GM18858 (cell line): ENCODE results near the gene SLC16A12.

ENCODE experiments used
- ATAC-seq: cut with Tn5 transposase; IDR thresholded peaks from one replicate; pipeline ENCODE4 v1.9.1; 2021; ENCODE audit not compliant: unreplicated experiment

The SLC16A12 gene

DNA sequence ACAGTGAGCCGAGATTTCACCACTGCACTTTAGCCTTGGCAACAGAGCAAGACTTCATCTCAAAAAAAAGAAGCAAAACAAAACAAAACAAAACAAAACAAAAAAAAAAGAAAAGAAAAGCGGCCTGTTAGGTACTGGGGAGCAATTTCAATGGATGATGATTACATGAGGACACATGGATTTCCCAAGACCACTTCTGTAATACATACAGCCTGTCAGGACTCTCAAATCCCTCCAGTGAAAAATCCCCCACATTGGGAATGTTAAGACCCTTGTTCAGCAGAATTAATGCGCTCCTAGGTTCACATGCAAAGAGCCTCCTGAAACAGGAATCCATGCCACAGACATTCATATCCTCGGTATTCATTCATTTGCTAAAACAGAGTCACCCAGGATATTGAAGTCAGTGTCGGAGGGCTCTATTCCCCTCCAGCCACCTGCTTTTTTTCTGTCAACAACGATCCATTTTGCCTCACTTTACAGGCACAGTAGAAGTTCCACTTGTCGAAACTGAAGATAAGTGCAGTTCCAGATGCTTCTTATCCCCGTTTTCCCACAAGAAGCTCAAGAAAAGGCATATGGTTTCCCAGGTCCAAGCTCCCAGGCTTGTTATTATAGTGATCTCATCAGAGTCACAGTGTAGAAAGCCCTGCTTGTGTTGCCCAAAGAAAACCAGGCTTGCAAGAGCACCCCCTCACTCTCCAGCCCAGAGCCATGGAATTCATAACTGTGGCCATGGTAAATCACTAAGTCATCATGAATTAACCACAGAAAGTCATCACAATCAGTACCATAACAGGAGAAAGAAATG, 20.2 kb downstream of the SLC16A12 start:
- no peak for ATAC-seq

DNA sequence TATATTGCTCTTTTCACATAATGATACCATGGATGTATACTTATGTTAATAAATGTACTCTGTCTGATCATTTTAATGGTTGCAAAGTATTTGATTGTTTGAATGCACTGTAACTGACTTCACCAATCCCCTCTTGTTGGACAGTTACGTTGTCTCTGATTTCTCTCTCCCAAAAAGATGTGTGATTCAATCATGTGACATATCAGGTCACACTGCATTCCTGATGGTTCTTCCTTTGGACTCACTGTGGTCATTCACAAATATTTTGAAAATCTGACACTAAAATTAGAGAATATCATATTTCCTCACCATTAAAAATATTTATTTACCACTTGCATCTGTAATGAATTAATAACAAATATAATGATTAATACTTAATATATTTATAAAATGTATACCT, 22.2 kb downstream of the SLC16A12 start:
- ATAC-seq, result no peak

DNA sequence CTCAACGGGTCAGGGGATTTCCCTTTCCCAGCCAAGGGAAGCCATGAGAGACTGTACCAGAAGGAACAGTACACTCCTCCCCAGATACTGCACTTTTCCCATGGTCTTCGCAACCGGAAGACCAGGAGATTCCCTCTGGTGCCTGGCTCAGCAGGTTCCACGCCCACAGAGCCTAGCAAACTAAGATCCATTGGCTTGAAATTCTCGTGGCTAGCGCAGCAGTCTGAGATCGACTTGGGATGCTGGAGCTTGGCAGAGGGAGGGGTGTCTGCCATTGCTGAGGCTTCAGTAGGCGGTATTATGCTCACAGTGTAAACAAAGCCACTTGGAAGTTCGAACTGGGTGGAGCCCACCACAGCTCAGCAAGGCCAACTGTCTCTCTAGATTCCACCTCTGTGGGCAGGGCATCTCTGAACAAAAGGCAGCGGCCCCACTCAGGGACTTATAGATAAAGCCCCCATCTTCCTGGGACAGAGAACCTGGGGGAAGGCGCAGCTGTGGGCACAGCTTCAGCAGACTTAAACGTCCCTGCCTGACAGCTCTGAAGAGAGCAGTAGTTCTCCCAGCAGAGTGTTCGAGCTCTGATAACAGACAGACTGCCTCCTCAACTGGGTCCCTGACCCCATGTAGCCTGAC, 29.6 kb downstream of the SLC16A12 start:
- no peak for ATAC-seq

DNA sequence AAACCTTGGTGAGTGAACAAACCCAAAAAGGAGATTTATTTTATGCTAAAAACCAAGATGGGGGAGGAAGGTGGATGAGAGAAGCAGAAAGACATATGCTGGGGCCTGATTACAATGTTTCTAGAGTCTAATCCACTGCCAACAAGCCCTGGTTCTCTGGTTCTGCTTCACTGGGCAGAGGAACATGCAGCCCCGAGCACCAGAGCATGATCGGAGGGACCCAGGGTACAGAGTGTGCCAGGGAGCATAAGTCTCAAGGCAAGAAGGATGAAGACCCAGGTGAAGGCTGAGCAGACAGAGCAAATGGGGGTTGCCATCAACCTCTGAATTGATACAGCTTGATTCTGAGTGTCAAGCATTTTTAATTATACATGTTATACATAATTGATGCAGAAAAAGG, 30.7 kb downstream of the SLC16A12 start:
- ATAC-seq, result no peak

DNA sequence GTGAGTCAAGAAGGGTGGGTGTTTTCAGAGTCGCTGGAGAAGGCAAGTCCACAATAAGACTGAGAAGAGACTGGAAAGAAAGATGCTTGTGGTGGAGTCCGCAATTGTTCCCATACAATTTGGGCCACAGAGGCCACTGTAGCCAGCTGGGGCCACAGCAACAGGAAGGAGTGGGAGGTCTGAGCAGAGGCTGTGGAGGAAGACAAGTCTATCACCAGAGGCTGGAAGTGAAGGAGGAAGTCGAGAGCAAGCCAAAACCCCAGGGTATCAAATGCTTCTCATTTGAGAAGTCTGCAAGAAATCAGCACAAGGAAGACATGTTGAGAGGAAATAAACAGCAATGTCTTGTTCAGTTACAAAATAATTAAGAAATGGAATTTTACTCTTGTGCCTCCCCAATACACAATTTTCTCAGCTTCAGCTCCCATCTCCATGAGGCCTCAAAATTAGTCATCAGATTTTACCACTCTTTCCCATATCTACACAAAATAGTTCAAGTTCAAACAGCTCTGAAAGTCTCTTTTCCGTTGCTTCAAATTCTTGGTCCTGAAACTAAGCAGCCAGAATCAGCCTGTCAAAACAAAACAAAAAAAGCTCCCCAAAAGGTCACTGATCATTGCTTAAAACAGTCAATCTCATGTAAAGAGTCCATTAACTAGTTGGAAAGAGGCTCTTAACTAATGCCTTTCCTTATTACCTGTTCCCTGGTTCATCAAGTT, 31.6 kb downstream of the SLC16A12 start:
- ATAC-seq, result no peak

DNA sequence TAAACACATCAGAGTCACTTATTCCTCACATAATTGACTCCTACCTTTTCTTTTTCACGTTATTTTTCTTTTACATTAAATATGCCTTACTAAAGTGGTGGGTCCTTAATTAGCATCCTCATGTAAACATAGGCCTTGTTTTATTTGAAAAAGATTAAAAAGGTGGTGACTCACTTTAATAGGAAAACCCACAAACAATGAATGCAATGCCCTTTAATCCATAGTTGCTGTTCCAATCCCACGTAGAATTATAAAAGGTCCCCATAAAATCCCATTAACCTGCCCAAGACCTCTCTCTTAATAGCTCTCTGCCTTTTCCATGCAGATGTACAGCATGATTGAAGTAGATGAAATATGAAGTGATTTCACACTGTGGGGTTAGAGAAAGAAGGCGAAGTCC, 32.2 kb downstream of the SLC16A12 start:
- ATAC-seq, result no peak

DNA sequence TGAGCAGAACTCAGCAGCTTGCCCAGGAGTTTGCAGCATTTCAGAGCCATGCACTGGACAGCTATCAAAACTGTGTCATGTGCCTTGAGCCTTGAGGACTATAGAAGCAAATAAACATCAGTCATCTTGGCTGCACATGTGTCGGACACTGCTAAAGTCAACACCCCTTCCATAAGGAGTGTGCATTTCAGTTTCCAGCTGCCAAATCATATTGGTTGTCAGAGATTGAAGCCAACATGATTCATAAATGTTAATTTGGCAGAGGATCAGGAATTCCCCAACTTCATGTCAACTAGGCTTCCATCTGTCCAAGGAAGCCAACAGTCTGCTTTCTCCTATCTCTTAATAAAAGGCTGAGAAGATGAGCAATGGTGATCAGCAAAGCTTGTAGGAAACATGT, 32.8 kb downstream of the SLC16A12 start:
- no peak for ATAC-seq

DNA sequence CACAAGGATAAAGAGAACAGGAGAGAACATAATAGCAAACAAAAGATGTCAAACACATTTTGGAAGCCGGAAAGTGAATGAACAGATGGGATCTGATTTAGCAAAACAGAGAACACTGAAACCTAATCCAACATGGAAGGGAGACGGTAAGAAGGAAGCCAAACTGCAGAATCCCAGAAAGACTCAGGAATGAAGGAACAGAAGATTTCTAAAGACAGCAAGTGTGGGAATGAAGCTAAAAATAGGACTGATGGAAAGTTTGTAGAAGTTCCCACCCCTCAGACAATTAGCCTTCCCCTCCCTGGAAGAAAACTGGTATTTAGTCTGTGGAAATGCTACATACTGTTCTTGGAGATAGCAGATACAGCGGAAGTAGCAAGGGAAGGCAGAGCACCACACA, 40.8 kb downstream of the SLC16A12 start:
- ATAC-seq, result no peak

DNA sequence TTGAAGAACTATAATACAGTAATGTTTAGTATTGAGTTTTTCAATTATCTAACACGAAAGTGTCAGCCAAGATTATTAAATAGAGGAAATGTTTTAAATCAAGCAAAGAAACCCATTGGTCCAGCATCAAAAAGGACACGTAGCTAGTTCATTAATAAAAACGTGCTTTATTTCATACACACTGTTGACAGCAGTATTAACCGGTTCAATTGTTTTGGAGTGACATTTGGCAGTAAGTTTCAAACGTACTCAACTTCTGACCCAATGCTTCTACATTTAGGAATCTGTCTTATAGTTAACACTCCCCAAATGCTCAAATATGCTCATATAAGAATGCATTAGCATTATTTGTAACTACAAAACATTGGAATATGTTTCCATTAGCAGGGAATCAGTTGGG, 41.3 kb downstream of the SLC16A12 start:
- no peak for ATAC-seq

DNA sequence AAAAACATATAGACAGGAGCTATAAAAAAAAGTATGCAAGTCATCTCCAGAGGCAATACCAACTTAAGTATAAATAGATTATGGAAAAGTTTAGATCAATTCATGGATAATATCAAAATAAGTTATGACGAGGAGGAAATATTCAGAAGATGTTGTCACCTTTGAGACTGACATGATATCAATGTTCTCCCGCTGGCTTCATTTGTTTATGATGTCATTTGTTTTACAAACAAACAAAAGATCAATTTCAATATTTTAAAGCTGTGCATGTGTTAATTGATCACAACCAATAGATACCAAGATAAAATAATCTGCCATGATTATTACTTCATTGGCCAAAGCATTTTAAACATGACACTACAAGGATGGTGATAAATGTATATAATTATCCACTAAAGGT, 43.5 kb downstream of the SLC16A12 start:
- ATAC-seq, result no peak

DNA sequence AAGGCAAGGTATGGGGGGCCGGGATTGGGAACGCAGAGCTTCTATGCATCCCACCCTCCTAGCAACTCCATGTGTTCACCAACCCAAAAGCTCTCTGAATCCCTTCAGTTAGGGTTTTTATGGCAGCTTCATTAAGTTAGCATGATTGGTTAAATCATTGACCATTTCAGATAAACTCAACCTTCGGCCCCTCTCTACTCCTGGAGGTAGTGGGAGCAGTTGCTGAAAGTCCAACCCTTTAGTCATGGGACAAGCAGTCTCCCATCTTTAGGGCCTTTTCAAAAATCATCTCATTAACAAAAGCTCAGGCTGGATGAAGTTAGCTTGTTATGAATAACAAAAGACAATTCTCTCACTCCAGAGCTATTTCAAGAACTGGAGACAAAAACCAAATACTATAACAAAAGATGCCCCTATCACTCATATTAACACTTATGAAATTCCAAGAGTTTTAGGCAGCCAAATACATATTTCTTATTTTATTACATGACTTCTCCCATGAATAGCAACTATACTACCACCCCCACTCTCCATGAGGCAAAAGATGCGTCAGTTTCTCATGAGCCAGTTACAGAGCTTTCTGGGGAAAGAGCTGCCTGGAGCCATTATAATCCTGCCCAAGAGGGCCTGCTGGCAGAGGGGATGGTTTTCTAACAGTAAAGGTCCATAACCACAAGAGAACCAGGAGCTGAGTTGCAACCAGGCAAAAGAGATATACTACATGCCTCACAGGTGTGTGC, 44.6 kb downstream of the SLC16A12 start:
- ATAC-seq, result no peak

DNA sequence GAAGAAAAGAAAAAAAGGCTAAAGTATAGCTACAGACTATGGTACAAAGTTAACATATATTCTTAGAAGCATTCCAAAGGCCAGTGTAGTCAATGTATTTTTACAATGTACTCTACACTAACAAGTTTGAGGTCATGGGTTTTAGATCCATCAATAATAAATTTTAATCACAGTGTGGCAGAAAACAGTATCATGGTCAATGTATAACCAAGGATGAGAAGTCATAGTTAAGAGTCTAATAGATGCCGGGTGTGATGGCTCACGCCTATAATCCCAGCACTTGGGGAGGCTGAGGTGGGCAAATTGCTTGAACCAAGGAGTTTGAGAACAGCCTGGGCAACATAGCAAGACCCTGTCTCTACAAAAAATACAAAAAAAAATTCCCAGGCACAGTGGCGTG, 53.1 kb downstream of the SLC16A12 start:
- no peak for ATAC-seq

DNA sequence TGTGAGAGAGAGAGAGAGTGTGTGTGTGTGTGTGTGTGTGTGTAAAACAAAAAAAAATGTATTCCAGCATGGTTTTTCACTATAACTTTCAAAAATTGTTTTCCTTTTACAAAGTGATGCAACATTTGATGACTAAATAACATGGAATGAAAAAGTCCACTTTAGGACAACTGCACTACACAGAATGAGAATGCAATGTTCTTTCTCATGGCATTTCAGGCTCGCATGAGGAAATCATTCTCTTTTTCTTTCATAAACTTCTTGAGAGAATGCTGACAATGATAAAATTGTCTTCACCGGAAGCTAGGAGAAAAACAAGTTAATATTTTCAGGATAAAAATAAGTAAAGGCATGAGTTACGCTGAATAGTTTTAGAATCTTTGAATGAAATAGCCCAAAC, 53.7 kb downstream of the SLC16A12 start:
- no peak for ATAC-seq

DNA sequence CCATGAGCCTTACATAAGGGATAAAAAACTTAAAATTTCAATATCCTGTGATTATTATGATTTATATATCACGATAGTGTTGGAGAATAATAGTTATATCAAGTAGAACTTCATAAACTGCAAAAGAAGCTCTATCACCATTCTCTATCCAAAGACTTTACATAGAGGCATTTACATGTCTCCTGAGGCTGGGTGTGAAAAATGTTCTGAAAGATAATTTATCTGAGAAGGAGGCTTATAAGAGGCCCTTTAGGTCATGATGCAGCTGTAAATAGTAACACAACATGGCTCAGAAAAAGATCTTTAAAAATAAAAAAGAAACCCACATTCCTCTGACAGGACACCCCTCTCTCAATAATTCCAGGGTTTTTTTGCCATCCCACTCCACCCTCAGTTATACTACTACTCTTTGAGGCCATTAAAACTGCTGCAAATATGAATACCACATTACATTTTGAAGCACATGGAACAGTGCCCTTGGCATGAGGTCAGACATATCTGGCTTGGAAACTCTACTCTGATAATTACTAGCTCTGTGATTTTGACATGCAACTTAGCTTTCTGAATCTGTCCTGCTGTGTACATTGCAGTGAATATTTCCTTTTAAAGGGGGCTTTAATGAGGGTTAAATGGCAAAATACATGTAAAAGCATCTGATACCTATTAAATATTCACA, 55.5 kb downstream of the SLC16A12 start:
- ATAC-seq, result no peak

DNA sequence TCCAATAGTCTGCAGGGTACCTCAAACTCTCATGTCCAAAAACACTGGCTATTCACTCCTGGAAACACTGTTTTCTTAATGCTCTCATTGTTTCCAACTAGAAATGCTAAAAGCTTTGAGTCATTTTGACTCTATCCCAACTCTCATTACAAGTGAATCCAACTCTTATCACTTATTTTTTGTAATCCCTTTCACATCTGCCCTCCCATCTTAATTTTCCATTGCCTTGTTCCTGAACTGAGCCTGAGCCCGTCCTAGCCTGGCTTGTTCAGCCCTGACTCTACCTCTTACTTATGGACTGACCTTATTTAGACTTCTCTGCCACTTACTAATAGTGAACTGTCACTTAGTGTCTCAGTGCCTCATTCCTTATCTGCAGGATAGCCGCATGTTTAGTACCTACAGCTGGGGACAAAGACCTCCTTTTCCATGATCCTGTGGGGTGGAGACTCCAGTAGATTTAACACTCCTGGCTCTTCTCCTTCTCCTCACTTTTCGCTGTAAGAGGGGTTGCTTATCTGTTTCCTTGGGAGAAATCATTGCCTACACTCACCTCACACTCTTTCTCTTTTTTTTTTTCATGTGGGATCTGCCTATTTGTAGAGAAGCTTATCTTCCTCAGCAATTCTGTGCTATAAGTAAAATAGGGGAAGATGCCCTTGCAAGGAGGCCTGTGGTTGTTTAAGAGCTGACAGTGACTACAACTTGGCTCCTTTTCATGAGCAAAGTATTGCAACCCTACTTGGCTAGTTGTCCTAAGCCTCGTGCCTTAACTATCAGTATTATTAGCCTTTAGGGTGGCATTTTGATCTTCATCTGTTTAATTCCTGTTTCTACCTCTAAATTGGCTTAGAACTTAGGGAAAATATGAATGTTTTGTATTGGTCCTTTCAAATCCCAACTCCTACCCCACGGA, 56.4 kb downstream of the SLC16A12 start:
- ATAC-seq, result no peak

DNA sequence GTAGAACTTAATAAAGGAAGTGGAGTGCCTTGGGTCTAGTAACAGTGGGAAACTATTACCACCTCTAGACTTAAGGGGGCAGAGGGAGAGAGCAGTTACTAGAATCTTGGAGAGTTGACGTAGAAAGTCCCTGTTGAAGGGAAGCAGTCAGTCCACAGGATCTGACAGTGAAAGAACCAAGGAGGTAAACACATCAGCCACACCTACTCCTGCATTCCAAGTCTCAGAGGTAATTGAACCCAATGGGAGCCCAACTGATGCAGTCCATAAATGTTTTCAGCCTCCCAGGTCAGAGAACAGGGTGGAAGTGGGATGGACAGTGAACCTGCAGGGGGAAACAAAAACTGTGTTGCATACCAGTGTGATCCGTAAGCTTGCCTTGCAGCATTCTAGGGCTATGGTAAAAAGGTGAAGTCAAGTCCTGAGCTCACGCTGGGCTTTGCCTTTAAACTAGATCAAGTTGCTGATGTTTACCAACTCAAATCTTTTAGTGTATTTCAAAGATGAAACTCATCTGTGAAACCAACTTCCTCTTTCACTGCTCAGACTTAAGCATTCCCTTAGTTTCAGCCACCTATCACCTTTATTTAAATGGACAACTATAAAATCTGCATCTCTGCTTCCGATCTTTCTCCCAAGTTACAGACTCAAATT, 57.2 kb downstream of the SLC16A12 start:
- ATAC-seq, result no peak

DNA sequence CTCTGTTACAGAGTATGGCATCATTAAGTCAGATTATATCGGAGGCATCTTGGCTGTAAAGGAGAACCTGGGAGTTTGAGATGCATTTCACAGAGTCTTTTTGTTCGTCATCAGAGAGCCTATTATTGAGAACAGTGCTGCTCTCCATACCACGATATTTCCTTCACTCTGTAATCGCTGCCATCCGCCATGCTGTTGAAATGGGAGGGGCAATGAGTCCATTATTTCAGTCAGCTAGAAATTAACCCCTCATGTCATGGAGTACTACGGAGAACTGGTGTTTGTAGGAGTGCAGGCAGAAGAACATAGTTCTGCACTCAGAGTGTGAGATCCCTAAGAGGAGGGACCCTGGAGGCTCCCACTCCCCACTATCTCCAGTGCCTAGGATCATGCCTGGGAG, 59.2 kb downstream of the SLC16A12 start:
- ATAC-seq, result no peak

DNA sequence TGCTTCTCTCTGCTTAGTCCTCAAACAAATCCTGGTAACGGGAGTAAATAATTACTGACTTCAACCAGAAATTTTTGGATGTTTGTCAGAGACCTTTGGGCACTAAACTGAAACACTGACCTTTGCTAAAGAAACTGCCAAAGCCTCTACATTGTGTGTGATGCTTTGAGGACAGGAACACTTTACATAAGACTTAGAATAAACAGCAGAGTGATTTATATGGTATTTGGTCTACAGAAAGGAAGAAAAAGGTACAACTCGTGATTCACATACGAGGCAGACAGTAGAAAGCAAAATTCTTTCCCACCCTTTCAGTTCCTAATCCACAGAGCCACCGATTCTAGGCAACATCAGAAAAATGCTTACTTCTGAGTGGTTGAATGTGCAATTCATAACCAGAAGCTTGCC, 59.8 kb downstream of the SLC16A12 start:
- ATAC-seq, result no peak

DNA sequence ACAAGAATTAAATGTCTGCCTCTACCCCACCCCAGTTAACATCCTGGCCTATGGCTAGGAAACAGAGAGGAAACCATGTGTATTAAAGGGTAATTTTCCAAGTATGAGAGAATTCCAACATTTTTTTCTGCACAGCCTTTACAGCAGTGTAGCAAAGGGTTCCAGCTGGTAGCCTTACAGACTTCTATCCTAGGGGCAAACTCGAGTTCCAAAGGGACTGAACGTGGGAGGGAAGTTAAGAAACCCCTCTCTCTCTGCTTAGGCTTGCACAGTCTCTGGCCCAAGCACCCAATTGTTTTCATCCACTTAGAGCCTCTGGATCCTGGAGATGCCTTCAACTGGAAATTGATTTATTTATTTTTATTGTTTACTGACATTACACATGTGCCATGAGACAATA, 60.3 kb downstream of the SLC16A12 start:
- ATAC-seq, result no peak
